Ovary (tissue), 9 donors: Measurements from ENCODE around the gene ANTXR1. TPM values are rescaled to one million over a fixed set of nuclear protein-coding genes. Genes with fewer than 3 reads are reported as not detected.

Experiments used
- DNase-seq, 5 donors: peaks; one replicate each; pipeline ENCODE4 v3.0.0-alpha.2; 2019 to 2020
- H3K27ac ChIP-seq, 2 donors: fragments of 200-600 bp; one replicate each; pipeline versions ENCODE4 v1.5.1 to v1.8.0; 2019 to 2022
- H3K27me3 ChIP-seq: fragments of 200-600 bp; one replicate; pipeline ENCODE4 v1.8.0; 2022
- H3K36me3 ChIP-seq: fragments of 200-600 bp; sonication (generic); one replicate; pipeline ENCODE4 v1.5.1; 2019
- H3K4me1 ChIP-seq: one replicate; pipeline ENCODE4 v1.8.1; 2013; ENCODE audit warnings: mild to moderate bottlenecking, moderate library complexity; ENCODE audit not compliant: insufficient read depth
- H3K4me3 ChIP-seq: fragments of 200-600 bp; sonication (generic); one replicate; pipeline ENCODE4 v1.5.1; 2017
- H3K9me3 ChIP-seq, 2 donors: fragments of 200-600 bp in 1 of 2; sonication (generic) in 1 of 2; one replicate each; pipeline versions ENCODE4 v1.5.1 to v1.8.1; 2013 to 2019; ENCODE audit warnings: mild to moderate bottlenecking in 1 of 2, moderate library complexity in 1 of 2
- CTCF ChIP-seq, 3 donors: fragments of 450-650 bp in 2 of 3; fragments of 200-600 bp in 1 of 3; IDR thresholded peaks; one replicate each; pipeline versions ENCODE4 v1.5.1 to v1.8.0; 2016 to 2022; ENCODE audit warnings: antibody characterized with exemption in 3 of 3, mild to moderate bottlenecking in 1 of 3
- EP300 ChIP-seq: sonication (generic); formaldehyde crosslinking; IDR thresholded peaks from one replicate; pipeline ENCODE4 v1.6.1; 2017; ENCODE audit warnings: antibody characterized with exemption
- POLR2A ChIP-seq: fragments of 450-650 bp; IDR thresholded peaks from one replicate; pipeline ENCODE4 v1.6.1; 2017; ENCODE audit warnings: antibody characterized with exemption, mild to moderate bottlenecking, moderate library complexity
- WGBS, 3 donors: extraction: QIAGEN DNeasy Blood & Tissue Kit in 1 of 3; methylation state at CpG; one replicate each; pipeline versions ENCODE4 v1.1.5 to v1.1.7; 2013 to 2017; 5-methylcytosine and 5-hydroxymethylcytosine counted together
- intact Hi-C, 4 donors: fragments of 100-400 bp; cut with DNase I; formaldehyde crosslinking; loops; one replicate each; pipeline versions ENCODE4 v1.11.0 to v1.15.1; 2022 to 2023
- polyA plus RNA-seq, 2 donors: library from polyadenylated mRNA; stranded (reverse); fragments of 200-250 nt in 1 of 2; fragments of 350-450 nt in 1 of 2; fragmentation: Illumina TruSeq in 1 of 2; extraction: RNeasy Lipid Tissue Mini Kit (QIAGEN cat#74804) in 1 of 2; gene quantifications; one replicate each; pipeline ENCODE4 v1.2.3, GENCODE V29; 2013 to 2014
- total RNA-seq, 7 donors: library from RNA; depleted of rRNA in 2 of 7; stranded (reverse); fragments of >200 nt in 2 of 7; fragmentation: NEBNext Ultra II Directional in 3 of 7; extraction: Animal tissue kit (Norgen Biotek cat#: 25700) in 3 of 7; gene quantifications; one replicate each; pipeline versions ENCODE4 v1.1.0 to v1.2.4, GENCODE V29; 2016 to 2023
- donor health status: DM: no; HTN: no; CAD: no; lungs with moderate emphysema.
- donor health status: DM: no; HTN: no; CAD: no.
- donor health status: Bipolar disorder and iron deficiency.
- donor health status: DM: yes; HTN: yes; CAD: no.
- donor health status: DM: no; HTN: no; CAD: no.
- donor health status: DM: yes; HTN: yes; CAD: no.

ANTXR1 gene
- total and polyA plus RNA-seq, 9 donors, result 73.0 to 276 (median 152) TPM

- Histone ChIP-seq H3K27ac (peak overlapping the region in 1 of 2 donors; percentile 57), H3K4me3 (no peak overlapping the region), H3K36me3 (no peaks in the 10 kb centered on the region), H3K4me1 (peaks cover 27% of the 10 kb centered on the region), H3K9me3 (no peaks in the 10 kb centered on the region), H3K27me3 (no peaks in the 10 kb centered on the region)
- TF ChIP-seq CTCF (IDR thresholded peaks at IDR 0.05) (no peak), POLR2A (no peak), EP300 (no peak)
- intact Hi-C loops, result loop anchor here in 1 of 4 donors (10.0 kb wide), 1 partner anchor 55 kb away; no protein-coding TSS in a partner anchor
- 80 to 87% (median 83%) methylated on average over 1 of the region's 1 CpG for WGBS, 3 donors
- no peak for DNase-seq
Observed at GRCh38 chr2:69089998-69090397, 77.0 kb downstream of the ANTXR1 start.

- TF ChIP-seq EP300 (no peak), CTCF (IDR thresholded peaks at IDR 0.05) (no peak), POLR2A (no peak)
- intact Hi-C loops, result no loop called here
- H3K4me3 ChIP-seq, result no peak overlapping the region
- no peak overlapping the region for H3K27ac ChIP-seq
- H3K4me1 ChIP-seq, result peaks cover 25% of the 10 kb centered on the region
- no peaks in the 10 kb centered on the region for H3K9me3 ChIP-seq
- no peaks in the 10 kb centered on the region for H3K27me3 ChIP-seq
- DNase-seq, result no peak
- 88 to 92% (median 90%) methylated on average over 6 of the region's 6 CpGs for WGBS, 3 donors
- no peaks in the 10 kb centered on the region for H3K36me3 ChIP-seq
Observed at GRCh38 chr2:69090820-69091219, 77.8 kb downstream of the ANTXR1 start.

- H3K27ac ChIP-seq, result no peak overlapping the region
- intact Hi-C loops, result no loop called here
- no peak for DNase-seq
- peaks cover 20% of the 10 kb centered on the region for H3K4me1 ChIP-seq
- H3K9me3 ChIP-seq, result no peaks in the 10 kb centered on the region
- H3K27me3 ChIP-seq, result no peaks in the 10 kb centered on the region
- H3K36me3 ChIP-seq, result no peaks in the 10 kb centered on the region
- WGBS, 3 donors, result 90 to 97% (median 96%) methylated on average over 1 of the region's 1 CpG
- TF ChIP-seq CTCF (IDR thresholded peaks at IDR 0.05) (no peak), EP300 (no peak), POLR2A (no peak)
- H3K4me3 ChIP-seq, result no peak overlapping the region
Observed at GRCh38 chr2:69092857-69093256, 79.9 kb downstream of the ANTXR1 start.

GRCh38 chr2:69095305-69095704 lies 82.3 kb downstream of the ANTXR1 start:
- DNase-seq, result no peak

More at GRCh38 chr2:69095305-69095704, 82.3 kb downstream of the ANTXR1 start:
- no peaks in the 10 kb centered on the region for H3K36me3 ChIP-seq
- H3K27me3 ChIP-seq, result no peaks in the 10 kb centered on the region
- no peaks in the 10 kb centered on the region for H3K9me3 ChIP-seq
- no peak overlapping the region for H3K4me3 ChIP-seq
- intact Hi-C loops, result no loop called here
- WGBS, 3 donors, result 66 to 79% (median 78%) methylated on average over 2 of the region's 2 CpGs
- peaks cover 8% of the 10 kb centered on the region for H3K4me1 ChIP-seq
- no peak overlapping the region for H3K27ac ChIP-seq
- TF ChIP-seq POLR2A (no peak), CTCF (IDR thresholded peaks at IDR 0.05) (no peak), EP300 (no peak)
